GM23338 (cell line): ENCODE results near the gene UNC80. TPM values are rescaled to one million over a fixed set of nuclear protein-coding genes. Genes with fewer than 3 reads are reported as not detected.

Experiments
- ATAC-seq: fragments of 200-7000 bp; cut with Tn5 transposase; 3 replicates; pipeline ENCODE4 v1.9.1; 2020
- DNase-seq: peaks from one replicate; pipeline ENCODE4 v3.0.0-alpha.2; 2015; ENCODE audit warnings: low spot score
- H2AFZ ChIP-seq: fragments of 200-600 bp; sonication (generic); 2 replicates; pipeline ENCODE4 v1.8.0; 2016; ENCODE audit warnings: antibody characterized with exemption, mild to moderate bottlenecking, moderate library complexity
- H3F3A ChIP-seq: fragments of 200-600 bp; sonication (generic); replicated peaks from 2 replicates; pipeline ENCODE4 v1.8.0; 2017; ENCODE audit warnings: antibody characterized with exemption, mixed run types, low read depth
- H3K27ac ChIP-seq: fragments of 200-600 bp; sonication (generic); 2 replicates; pipeline ENCODE4 v1.6.1; 2016; ENCODE audit warnings: low read depth
- H3K27me3 ChIP-seq: fragments of 200-600 bp; sonication (generic); 2 replicates; pipeline ENCODE4 v1.8.0; 2016; ENCODE audit warnings: mild to moderate bottlenecking, mixed run types, moderate library complexity; ENCODE audit not compliant: insufficient read depth
- H3K36me3 ChIP-seq: fragments of 200-600 bp; sonication (generic); 2 replicates; pipeline ENCODE4 v1.8.0; 2016; ENCODE audit warnings: mild to moderate bottlenecking; ENCODE audit not compliant: insufficient read depth
- H3K4me1 ChIP-seq: fragments of 200-600 bp; sonication (generic); 2 replicates; pipeline ENCODE4 v1.8.0; 2016; ENCODE audit warnings: mild to moderate bottlenecking, moderate library complexity; ENCODE audit not compliant: insufficient read depth
- H3K4me2 ChIP-seq: fragments of 200-600 bp; sonication (generic); 2 replicates; pipeline ENCODE4 v1.7.1; 2017; ENCODE audit warnings: mixed run types
- H3K4me3 ChIP-seq: fragments of 200-600 bp; sonication (generic); 2 replicates; pipeline ENCODE4 v1.6.1; 2016; ENCODE audit warnings: mixed run types
- H3K79me2 ChIP-seq: fragments of 200-600 bp; sonication (generic); replicated peaks from 2 replicates; pipeline ENCODE4 v1.8.0; 2017; ENCODE audit warnings: mild to moderate bottlenecking; ENCODE audit not compliant: insufficient read depth
- H3K9me2 ChIP-seq: fragments of 200-600 bp; sonication (generic); 2 replicates; pipeline ENCODE4 v1.8.0; 2017; ENCODE audit not compliant: insufficient read depth
- H4K20me1 ChIP-seq: fragments of 200-600 bp; sonication (generic); replicated peaks from 2 replicates; pipeline ENCODE4 v1.8.0; 2017; ENCODE audit warnings: mild to moderate bottlenecking; ENCODE audit not compliant: insufficient read depth
- H3K27ac Mint-ChIP-seq: 2 replicates; pipeline ENCODE4 v1.8.0; 2020; ENCODE audit warnings: inconsistent platforms, mild to moderate bottlenecking, moderate library complexity, mixed read lengths
- H3K27me3 Mint-ChIP-seq: 3 replicates; pipeline ENCODE4 v1.8.0; 2022; ENCODE audit warnings: low read depth, mild to moderate bottlenecking, moderate library complexity, mixed read lengths, inconsistent platforms; ENCODE audit not compliant: insufficient read depth, poor library complexity
- H3K36me3 Mint-ChIP-seq: 3 replicates; pipeline ENCODE4 v1.8.0; 2021; ENCODE audit warnings: low read depth, mild to moderate bottlenecking, inconsistent platforms, moderate library complexity, mixed read lengths
- H3K4me1 Mint-ChIP-seq: 3 replicates; pipeline ENCODE4 v1.8.0; 2020; ENCODE audit warnings: mild to moderate bottlenecking, inconsistent platforms, mixed read lengths
- H3K4me3 Mint-ChIP-seq: 3 replicates; pipeline ENCODE4 v1.8.0; 2021; ENCODE audit warnings: moderate library complexity, mild to moderate bottlenecking, inconsistent platforms, mixed read lengths
- H3K9me3 Mint-ChIP-seq: 3 replicates; pipeline ENCODE4 v1.8.0; 2020; ENCODE audit warnings: moderate library complexity, mild to moderate bottlenecking, inconsistent platforms, mixed read lengths
- ETS1 ChIP-seq: IDR thresholded peaks from 2 replicates; pipeline ENCODE4 v1.6.1; 2016; ENCODE audit warnings: antibody characterized with exemption
- EZH2 ChIP-seq: fragments of 200-600 bp; sonication (generic); IDR thresholded peaks from one replicate; pipeline ENCODE4 v1.8.0; 2017; ENCODE audit warnings: antibody characterized with exemption, mild to moderate bottlenecking, low read depth; ENCODE audit not compliant: unreplicated experiment
- EZH2phosphoT487 ChIP-seq: fragments of 200-600 bp; sonication (generic); IDR thresholded peaks from one replicate; pipeline ENCODE4 v1.8.1; 2018; ENCODE audit warnings: antibody characterized with exemption; ENCODE audit not compliant: unreplicated experiment
- JUNB ChIP-seq: IDR thresholded peaks from one replicate; pipeline ENCODE4 v1.6.1; 2016; ENCODE audit warnings: antibody characterized with exemption; ENCODE audit not compliant: unreplicated experiment
- ZNF114 ChIP-seq: fragments of 250-450 bp; sonication (Bioruptor Pico); IDR thresholded peaks from 2 replicates; pipeline ENCODE4 v1.5.0; 2020; ENCODE audit warnings: mild to moderate bottlenecking, moderate library complexity
- ZNF331 ChIP-seq: fragments of 250-450 bp; sonication (Bioruptor Pico); IDR thresholded peaks from 2 replicates; pipeline ENCODE4 v1.5.0; 2020; ENCODE audit warnings: low read depth, mild to moderate bottlenecking, moderate library complexity
- ZNF462 ChIP-seq: fragments of 250-450 bp; sonication (Bioruptor Pico); IDR thresholded peaks from 2 replicates; pipeline ENCODE4 v1.5.0; 2020; ENCODE audit warnings: mild to moderate bottlenecking, moderate library complexity
- polyA plus RNA-seq: library from polyadenylated mRNA; unstranded; fragments of >200 nt; fragmentation: Nextera tagmentation; extraction: Ambion mirVana; gene quantifications from 2 replicates; pipeline ENCODE4 v1.2.1, GENCODE V29; 2016
- total RNA-seq: library from RNA; depleted of rRNA; stranded (reverse); fragments of >200 nt; shearing (Covaris generic); gene quantifications from 2 replicates; pipeline ENCODE4 v1.2.3, GENCODE V29; 2014

Gene UNC80
- total and polyA plus RNA-seq, 2 experiments from 2014 or later, result 0.11 to 1.5 TPM

- Histone ChIP-seq H3K4me2 (no peak overlapping the region), H3K79me2 (no peaks in the 10 kb centered on the region), H3F3A (no peaks in the 10 kb centered on the region), H2AFZ (no peak overlapping the region), H3K9me2 (no peaks in the 10 kb centered on the region), H3K4me3 (no peak overlapping the region), H3K4me1 (no peaks in the 10 kb centered on the region), H3K27me3 (no peaks in the 10 kb centered on the region), H4K20me1 (no peaks in the 10 kb centered on the region; the same call in 1 of the 2 replicates), H3K27ac (no peak overlapping the region), H3K36me3 (no peaks in the 10 kb centered on the region)
- Mint-ChIP-seq H3K36me3 (peaks cover 32% of the 10 kb centered on the region; the same call in 2 of the 3 replicates), H3K27me3 (no peaks in the 10 kb centered on the region), H3K9me3 (no peaks in the 10 kb centered on the region), H3K4me1 (no peaks in the 10 kb centered on the region), H3K4me3 (no peak overlapping the region), H3K27ac (no peak overlapping the region)
- ATAC-seq (no peak), DNase-seq (no peak)
- TF ChIP-seq EZH2 (no peak), ZNF114 (CRISPR knock-in tag) (no peak), EZH2phosphoT487 (no peak), ZNF331 (CRISPR knock-in tag) (no peak), JUNB (no peak), ETS1 (no peak)
These were observed 256.5 kb downstream of the UNC80 start for GRCh38 chr2:210028178-210028577.

GRCh38 chr2:210034087-210034683 is 262.6 kb downstream of the UNC80 start:
- H3K4me2 ChIP-seq, result no peak overlapping the region
- H3K36me3 Mint-ChIP-seq, result no peaks in the 10 kb centered on the region
- H3K27me3 ChIP-seq, result no peaks in the 10 kb centered on the region
- H3K79me2 ChIP-seq, result no peaks in the 10 kb centered on the region
- no peaks in the 10 kb centered on the region for H3F3A ChIP-seq
- H3K36me3 ChIP-seq, result no peaks in the 10 kb centered on the region
- no peaks in the 10 kb centered on the region; the same call in 1 of the 2 replicates for H4K20me1 ChIP-seq
- H3K27ac ChIP-seq, result no peak overlapping the region
- no peaks in the 10 kb centered on the region for H3K9me2 ChIP-seq
- H3K4me1 Mint-ChIP-seq, result no peaks in the 10 kb centered on the region
- H3K4me3 ChIP-seq, result no peak overlapping the region
- no peak overlapping the region for H2AFZ ChIP-seq
- DNase-seq, result no peak
- no peak for ATAC-seq
- no peaks in the 10 kb centered on the region for H3K4me1 ChIP-seq
- no peaks in the 10 kb centered on the region for H3K27me3 Mint-ChIP-seq
- no peak overlapping the region for H3K27ac Mint-ChIP-seq
- H3K4me3 Mint-ChIP-seq, result no peak overlapping the region
- TF ChIP-seq ZNF462 (CRISPR knock-in tag), result no peak
- no peaks in the 10 kb centered on the region for H3K9me3 Mint-ChIP-seq
